GM21367 (cell line): ENCODE measurements around the gene INTS1.

Experiments used
- ATAC-seq: cut with Tn5 transposase; IDR thresholded peaks from one replicate; pipeline ENCODE4 v1.9.1; 2021; ENCODE audit not compliant: unreplicated experiment

INTS1 gene

DNA sequence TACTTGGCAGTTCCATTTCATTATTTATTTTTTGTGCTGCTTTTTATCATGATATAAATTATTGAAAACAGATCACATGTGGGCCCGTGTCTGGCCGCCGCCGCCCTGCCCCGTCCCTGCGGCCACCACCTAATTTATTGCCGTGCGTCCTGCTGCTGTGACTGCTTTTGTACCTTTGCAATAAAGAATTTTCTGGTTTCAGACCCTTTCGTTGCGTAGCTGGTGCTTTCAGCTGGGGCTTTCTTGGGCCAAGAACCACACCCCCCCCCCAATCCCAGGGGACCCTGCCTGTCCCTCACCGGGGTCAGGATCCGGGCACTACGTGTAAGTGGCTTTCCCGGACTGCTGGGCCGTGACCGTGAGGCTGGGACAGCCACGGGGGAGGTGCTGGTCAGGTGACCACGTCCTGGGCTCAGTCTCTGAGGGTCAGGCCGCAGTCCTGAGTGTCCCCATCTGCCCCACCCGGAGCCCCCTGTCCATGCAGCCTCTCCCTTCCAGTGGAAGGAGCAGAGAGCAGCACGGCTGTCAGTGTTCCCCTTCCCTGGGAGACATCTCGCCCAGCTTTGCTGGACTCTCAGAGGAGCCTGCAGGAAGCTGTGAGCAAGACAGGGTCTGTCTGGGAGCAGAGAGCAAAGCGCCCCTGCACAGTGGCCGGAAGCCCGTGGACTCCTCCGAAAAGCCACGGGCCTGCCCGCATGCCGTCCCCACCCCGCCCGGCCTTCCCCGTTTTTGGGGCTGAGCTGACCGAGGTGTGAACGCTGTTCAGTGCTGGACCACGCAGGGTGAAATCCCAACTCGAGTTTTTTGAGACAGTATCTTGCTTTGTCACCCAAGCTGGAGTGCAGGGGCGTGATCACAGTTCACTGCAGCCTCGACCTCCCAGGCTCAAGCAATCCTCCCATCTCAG, 38.9 kb upstream of the INTS1 start:
- no peak for ATAC-seq

DNA sequence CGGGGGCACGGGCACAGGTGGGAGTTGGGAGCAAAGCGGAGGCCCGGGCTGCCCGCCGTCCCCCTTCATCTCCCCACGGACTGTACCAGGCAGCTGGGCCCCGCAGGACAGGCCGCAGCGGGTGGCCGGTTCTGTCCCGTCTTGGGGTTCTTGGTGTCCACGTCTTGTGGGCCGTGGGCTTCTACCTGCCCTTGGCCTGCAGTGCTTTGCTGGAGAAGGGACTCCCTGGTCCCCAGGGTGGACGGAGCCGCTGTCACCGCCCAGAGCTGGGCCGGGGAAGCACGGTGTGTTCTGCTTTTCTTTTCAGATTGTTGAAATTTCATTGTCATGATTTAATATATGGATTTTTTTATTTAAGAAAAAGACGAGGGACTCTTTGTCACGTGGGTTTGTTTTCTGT, 38.1 kb upstream of the INTS1 start:
- no peak for ATAC-seq

DNA sequence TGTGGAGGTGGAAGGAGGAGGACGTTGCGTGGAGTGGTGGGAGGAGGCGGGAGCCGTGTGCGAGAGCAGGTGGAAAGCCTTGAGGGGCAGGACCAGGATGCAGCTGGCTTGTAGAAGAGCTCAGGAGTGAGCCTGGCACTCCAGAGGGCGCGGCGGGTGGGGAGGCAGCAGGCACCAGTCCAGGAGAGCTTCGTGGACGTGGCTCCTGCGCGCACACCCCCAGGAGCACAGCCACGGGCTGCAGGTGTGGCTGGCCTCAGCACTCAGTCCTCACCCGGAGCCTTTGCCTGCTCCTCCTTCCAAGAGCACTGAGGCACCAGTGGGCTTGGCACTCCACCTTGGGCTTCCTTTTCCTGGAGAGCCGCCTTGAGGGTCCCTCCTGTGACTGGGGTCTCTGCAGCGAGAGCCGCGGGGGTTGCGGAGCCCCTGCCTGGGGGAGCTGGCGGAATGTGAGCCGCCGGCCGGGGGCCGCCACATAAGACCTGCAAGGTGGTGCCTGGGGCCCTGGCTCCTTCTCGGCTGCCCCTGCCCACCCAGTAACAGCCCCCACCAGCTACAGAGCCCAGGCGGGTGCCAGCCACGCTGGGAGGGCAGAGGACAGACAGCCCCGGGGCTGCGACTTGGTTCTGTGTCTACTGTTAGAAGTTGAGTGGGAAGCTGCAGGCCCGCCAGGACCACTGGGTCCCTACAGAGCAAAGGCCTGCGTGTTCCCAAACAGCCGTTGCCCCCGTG, 37.4 kb upstream of the INTS1 start:
- no peak for ATAC-seq

GRCh38 chr7:1540776-1541271, 36.6 kb upstream of the INTS1 start:
- no peak for ATAC-seq

DNA sequence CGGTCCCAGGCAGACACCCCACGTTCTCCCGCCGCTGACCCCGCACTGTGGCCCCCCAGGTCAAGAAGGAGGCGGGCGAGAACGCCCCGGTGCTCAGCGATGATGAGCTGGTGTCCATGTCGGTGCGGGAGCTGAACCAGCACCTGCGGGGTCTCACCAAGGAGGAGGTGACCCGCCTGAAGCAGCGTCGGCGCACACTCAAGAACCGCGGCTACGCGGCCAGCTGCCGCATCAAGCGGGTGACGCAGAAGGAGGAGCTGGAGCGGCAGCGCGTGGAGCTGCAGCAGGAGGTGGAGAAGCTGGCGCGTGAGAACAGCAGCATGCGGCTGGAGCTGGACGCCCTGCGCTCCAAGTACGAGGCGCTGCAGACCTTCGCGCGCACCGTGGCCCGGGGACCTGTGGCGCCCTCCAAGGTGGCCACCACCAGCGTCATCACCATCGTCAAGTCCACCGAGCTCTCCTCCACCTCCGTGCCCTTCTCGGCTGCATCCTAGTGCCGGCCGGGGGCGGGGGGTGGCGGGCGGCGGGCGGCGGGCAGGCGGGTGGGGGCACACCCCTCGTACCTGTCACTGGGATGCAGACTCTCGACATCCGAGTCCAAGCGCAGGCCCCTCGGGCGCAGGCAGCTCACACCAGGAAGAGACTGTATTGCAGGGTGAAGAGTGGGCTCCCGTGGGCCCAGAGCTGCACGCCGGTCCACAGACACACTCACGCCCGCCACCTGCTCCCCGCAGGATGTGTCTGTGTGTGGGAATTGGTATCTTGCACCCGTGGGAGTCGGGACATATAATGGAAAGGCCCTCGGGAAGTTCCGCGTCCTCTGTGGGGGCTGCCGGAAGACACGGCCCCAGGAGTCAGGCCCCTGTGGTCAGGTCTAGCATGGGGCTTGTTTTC, 35.9 kb upstream of the INTS1 start:
- no peak for ATAC-seq

DNA sequence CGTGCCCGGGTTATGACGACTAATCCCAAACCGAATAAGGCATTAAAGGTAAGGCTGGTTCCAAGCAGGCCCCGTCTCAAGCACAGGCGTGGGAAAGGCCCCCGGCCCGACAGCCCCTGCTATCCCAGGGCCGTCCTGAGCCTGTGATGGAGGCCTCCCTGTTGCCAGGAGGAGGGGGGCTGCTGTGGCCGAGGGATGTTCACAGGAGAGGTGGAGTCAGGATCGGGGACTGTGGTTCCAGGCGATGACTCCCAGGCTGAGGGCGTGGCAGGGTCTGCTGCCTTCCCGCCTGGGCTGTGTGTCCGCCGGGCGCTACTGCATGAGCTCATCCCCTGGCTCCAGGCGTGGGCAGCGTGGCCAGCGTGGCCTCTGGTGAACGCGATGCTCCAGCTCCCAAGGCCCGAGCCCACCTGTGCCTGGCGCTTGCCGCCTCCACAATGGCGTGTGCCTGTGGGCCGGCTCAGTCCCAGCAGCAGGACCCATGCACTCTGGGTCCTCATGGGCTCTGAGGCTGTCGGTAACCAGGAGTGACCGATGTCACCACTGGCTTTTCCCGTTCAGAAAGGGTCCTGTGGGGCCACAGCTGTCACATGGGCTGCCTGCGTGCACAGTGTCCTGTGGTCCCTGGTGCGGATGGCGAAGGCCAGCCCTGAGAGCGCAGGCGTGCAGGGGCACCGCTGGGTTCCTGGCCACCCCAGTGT, 35.1 kb upstream of the INTS1 start:
- no peak for ATAC-seq

GRCh38 chr7:1538544-1539180, 34.5 kb upstream of the INTS1 start:
- no peak for ATAC-seq

GRCh38 chr7:1537535-1538412, 33.6 kb upstream of the INTS1 start:
- ATAC-seq, result no peak

DNA sequence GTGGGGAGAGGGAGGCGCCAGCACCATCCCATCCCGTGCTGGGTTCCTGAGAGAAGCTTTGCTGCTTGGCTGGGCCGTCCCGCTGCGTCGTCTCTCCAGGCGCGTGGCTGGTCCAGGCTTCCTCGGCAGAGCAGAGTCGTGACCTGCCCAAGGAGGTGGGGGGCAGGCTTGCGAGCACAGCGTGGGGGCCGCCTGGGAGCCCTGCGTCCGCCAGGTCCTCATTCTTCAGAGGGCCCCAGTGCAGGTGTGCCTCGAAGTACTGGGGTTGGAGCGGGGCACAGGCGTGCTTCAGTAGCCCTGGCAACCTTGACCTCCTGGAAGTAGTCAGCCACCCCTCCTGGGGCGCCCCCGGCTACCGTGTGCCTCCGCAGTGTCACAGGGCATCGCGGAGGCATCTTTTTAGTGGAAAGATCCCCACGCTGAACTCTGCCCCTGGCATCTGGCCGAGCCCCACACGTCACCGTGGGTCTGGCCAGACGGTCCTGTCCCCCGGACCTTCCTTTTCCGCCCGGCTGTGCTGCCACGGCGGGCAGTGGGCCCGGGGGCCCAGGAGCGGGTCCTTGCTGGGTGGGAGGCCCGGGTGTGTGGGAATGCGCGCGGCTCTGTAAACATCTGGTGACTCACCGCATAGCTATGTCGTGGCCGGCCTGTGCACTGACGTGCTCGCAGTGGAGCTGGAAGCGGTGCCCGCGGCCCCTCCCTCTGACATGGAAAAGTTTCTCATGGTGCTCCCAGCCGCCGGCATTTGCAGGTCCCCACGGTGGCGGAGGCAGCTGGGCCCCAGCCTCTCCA, 32.8 kb upstream of the INTS1 start:
- ATAC-seq, result no peak

- ATAC-seq, result no peak
These were observed 32.2 kb upstream of the INTS1 start for GRCh38 chr7:1536455-1536742.

GRCh38 chr7:1535701-1536454, 31.7 kb upstream of the INTS1 start:
- ATAC-seq, result no peak

- no peak for ATAC-seq
These were observed 30.9 kb upstream of the INTS1 start for GRCh38 chr7:1535100-1535458.

- no peak for ATAC-seq
These were observed 30.3 kb upstream of the INTS1 start for GRCh38 chr7:1534330-1535099.

DNA sequence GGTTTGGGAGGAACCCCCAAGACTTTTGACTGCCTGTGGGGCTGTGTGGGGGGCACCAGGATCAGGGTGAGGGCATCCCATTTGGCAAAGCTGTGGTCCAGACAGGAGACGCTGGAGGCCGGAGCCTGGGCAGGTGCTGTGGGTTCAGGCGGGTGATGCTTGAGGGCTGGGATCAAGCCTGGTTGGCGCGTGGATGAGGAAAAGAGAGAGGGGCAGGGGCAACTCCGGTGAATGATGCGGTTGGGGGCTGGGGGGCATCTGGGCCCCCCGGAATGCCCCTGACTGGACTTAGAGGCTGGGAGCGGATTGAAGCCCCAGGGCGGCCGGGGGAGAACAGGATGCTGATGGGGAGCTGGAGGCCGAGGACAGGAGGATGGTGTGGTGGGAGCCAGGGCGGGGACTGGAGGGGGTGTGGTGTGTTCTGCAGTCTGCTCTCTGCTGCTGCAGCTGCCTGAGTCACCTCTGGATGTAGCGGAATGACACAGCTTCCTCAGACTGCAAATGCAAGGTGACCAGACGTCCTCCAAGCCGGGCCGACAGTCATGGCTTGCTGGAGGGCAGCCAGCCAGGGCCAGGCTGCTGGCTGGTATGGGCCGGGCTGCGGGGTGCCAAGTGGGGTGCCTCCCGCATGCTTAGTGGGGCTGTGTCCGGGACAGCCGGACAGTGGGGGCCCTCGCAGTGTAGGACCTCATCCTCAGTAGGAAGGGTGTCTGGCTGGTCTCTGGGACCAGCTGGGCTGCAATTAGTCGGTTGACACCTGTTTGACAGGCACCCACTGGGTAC, 29.5 kb upstream of the INTS1 start:
- no peak for ATAC-seq

GRCh38 chr7:1533255-1533546, 29.0 kb upstream of the INTS1 start:
- no peak for ATAC-seq

- no peak for ATAC-seq
These were observed 28.5 kb upstream of the INTS1 start for GRCh38 chr7:1532456-1533254.
